ENCODE data around the gene SLC39A11.

The SLC39A11 gene

GRCh38 chr17:72725433-72726068 is 366.9 kb downstream of the SLC39A11 start:
- DNase-seq (ENCODE audit: low read depth), result peak; percentile 78
- TF ChIP-seq CTCF (conservative IDR thresholded peaks at IDR 0.05; ENCODE audit: low read depth, low read length), result peak; percentile 98
- no peak overlapping the region for H3K4me3 ChIP-seq (ENCODE audit: low read depth, low read length)

GRCh38 chr17:72724267-72724666 is 368.2 kb downstream of the SLC39A11 start:
- DNase-seq (ENCODE audit: low read depth), result peak; percentile 38
- TF ChIP-seq CTCF (conservative IDR thresholded peaks at IDR 0.05; ENCODE audit: low read depth, low read length), result no peak
- no peak overlapping the region for H3K4me3 ChIP-seq (ENCODE audit: low read depth, low read length)

GRCh38 chr17:72723711-72724110 is 368.8 kb downstream of the SLC39A11 start:
- TF ChIP-seq CTCF (conservative IDR thresholded peaks at IDR 0.05; ENCODE audit: low read depth, low read length), result no peak
- no peak for DNase-seq (ENCODE audit: low read depth)
- no peak overlapping the region for H3K4me3 ChIP-seq (ENCODE audit: low read depth, low read length)

- TF ChIP-seq CTCF (conservative IDR thresholded peaks at IDR 0.05; ENCODE audit: low read depth, low read length), result no peak
- H3K4me3 ChIP-seq (ENCODE audit: low read depth, low read length), result no peak overlapping the region
- no peak for DNase-seq (ENCODE audit: low read depth)
Measured at GRCh38 chr17:72720494-72720825, 372.0 kb downstream of the SLC39A11 start.

- no peak for TF ChIP-seq CTCF (conservative IDR thresholded peaks at IDR 0.05; ENCODE audit: low read depth, low read length)
- DNase-seq (ENCODE audit: low read depth), result peak; percentile 79
- H3K4me3 ChIP-seq (ENCODE audit: low read depth, low read length), result no peak overlapping the region
Measured at GRCh38 chr17:72719578-72720493, 372.7 kb downstream of the SLC39A11 start.

- no peak overlapping the region for H3K4me3 ChIP-seq (ENCODE audit: low read depth, low read length)
- no peak for TF ChIP-seq CTCF (conservative IDR thresholded peaks at IDR 0.05; ENCODE audit: low read depth, low read length)
- DNase-seq (ENCODE audit: low read depth), result no peak
Measured at GRCh38 chr17:72719206-72719577, 373.3 kb downstream of the SLC39A11 start.
